Cardiac fibroblast (primary cell): ENCODE data around the gene FAM20C.

Source experiments
- DNase-seq, 2 donors: peaks; one replicate each; pipeline versions ENCODE4 v3.0.0 to v3.0.0-alpha.2; 2010; ENCODE audit warnings: low read depth in 2 of 2
- H3K4me3 ChIP-seq, 2 donors: replicated peaks in 1 of 2; 1 replicate in 1 of 2; 2 replicates in 1 of 2; pipeline ENCODE4 v1.5.1; 2011; ENCODE audit warnings: low read depth in 2 of 2, low read length in 2 of 2, mild to moderate bottlenecking in 2 of 2, moderate library complexity in 1 of 2
- CTCF ChIP-seq: IDR thresholded peaks from one replicate; pipeline ENCODE4 v1.5.1; 2011; ENCODE audit warnings: low read depth, mild to moderate bottlenecking, low read length, inconsistent platforms

FAM20C gene

GRCh38 chr7:231030-231857 is 38.9 kb downstream of the FAM20C start:
- TF ChIP-seq CTCF, result peak; percentile 30
- no peak for DNase-seq
- H3K4me3 ChIP-seq, result no peak overlapping the region

- TF ChIP-seq CTCF, result no peak
- no peak for DNase-seq
- H3K4me3 ChIP-seq, result no peak overlapping the region
Observed at GRCh38 chr7:231858-232246, 39.5 kb downstream of the FAM20C start.

- no peak overlapping the region for H3K4me3 ChIP-seq
- no peak for TF ChIP-seq CTCF
- DNase-seq, result peak; percentile 74 to 85
Observed at GRCh38 chr7:232410-233248, 40.3 kb downstream of the FAM20C start.

- DNase-seq, result peak in 1 of 2 donors; percentile 52
- TF ChIP-seq CTCF, result no peak
- H3K4me3 ChIP-seq, result no peak overlapping the region
Observed at GRCh38 chr7:233249-234035, 41.1 kb downstream of the FAM20C start.

- no peak for TF ChIP-seq CTCF
- peak in 1 of 2 donors; percentile 43 for DNase-seq
- H3K4me3 ChIP-seq, result no peak overlapping the region
Observed at GRCh38 chr7:234051-234707, 41.8 kb downstream of the FAM20C start.
